ENCODE data around the gene ABLIM2.

DNA sequence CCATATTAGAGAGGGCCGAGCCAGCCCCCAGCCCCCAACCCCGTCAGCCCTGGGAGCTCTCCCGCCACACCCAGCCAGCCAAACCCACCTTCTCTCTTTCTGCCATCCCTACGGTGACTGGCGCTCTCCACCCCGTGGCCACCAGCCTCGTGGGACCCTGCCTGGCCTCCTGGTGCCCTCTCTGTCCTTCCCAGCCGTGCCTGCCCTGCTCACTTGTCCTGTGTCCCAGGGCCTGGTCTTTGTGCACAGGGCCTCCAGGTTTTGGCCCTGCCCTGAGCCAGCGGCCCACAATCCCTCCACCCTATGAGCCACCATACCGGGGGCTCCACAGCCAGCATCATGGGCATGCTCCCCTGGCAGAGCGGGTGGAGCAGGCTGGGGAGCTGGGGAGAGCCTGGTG is 77.4 kb downstream of the ABLIM2 start:
- TF ChIP-seq, protein P1, sequence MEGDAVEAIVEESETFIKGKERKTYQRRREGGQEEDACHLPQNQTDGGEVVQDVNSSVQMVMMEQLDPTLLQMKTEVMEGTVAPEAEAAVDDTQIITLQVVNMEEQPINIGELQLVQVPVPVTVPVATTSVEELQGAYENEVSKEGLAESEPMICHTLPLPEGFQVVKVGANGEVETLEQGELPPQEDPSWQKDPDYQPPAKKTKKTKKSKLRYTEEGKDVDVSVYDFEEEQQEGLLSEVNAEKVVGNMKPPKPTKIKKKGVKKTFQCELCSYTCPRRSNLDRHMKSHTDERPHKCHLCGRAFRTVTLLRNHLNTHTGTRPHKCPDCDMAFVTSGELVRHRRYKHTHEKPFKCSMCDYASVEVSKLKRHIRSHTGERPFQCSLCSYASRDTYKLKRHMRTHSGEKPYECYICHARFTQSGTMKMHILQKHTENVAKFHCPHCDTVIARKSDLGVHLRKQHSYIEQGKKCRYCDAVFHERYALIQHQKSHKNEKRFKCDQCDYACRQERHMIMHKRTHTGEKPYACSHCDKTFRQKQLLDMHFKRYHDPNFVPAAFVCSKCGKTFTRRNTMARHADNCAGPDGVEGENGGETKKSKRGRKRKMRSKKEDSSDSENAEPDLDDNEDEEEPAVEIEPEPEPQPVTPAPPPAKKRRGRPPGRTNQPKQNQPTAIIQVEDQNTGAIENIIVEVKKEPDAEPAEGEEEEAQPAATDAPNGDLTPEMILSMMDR (conservative IDR thresholded peaks at IDR 0.05; ENCODE audit: low read depth, low read length), result no peak
- no peak for TF ChIP-seq EZH2 (IDR thresholded peaks at IDR 0.05; ENCODE audit: borderline replicate concordance, low read depth, low read length, poor library complexity, severe bottlenecking)
